Epithelial cell of proximal tubule (primary cell): Measurements from ENCODE around the gene NACA2. TPM values are rescaled to one million over a fixed set of nuclear protein-coding genes. Genes with fewer than 3 reads are reported as not detected.
A peak's percentile ranks its signal among the peaks of the same experiment; 100 is the strongest.
"Not testable (repeated sequence)": the region's sequence is repeated elsewhere in the genome, so short reads cannot be mapped to it uniquely, and the experiment has no call there.

Experiments used
- DNase-seq: peaks from one replicate; pipeline ENCODE4 v3.0.0-alpha.2; 2011; ENCODE audit warnings: low read depth
- H3K4me3 ChIP-seq: 2 replicates; pipeline ENCODE4 v1.5.1; 2011; ENCODE audit warnings: low read depth, mild to moderate bottlenecking, low read length
- CTCF ChIP-seq: conservative IDR thresholded peaks from 2 replicates; pipeline ENCODE4 v1.5.1; 2012; ENCODE audit warnings: low read depth, mild to moderate bottlenecking, low read length
- total RNA-seq: library from RNA; depleted of rRNA; stranded (reverse); fragments of >200 nt; gene quantifications from 2 replicates; pipeline ENCODE4 v1.2.3, GENCODE V29; 2015

The NACA2 gene
- total RNA-seq, 1 donor from 2014 or later = not detected

- no peak overlapping the region for H3K4me3 ChIP-seq
- no peak for TF ChIP-seq CTCF
- no peak for DNase-seq
These were observed 11.1 kb downstream of the NACA2 start for GRCh38 chr17:61579961-61580360.

- no peak for TF ChIP-seq CTCF
- DNase-seq = no peak
- H3K4me3 ChIP-seq = no peak overlapping the region
These were observed 11.7 kb downstream of the NACA2 start for GRCh38 chr17:61579347-61579746.

GRCh38 chr17:61578645-61579044 lies 12.4 kb downstream of the NACA2 start:
- no peak for TF ChIP-seq CTCF
- no peak overlapping the region for H3K4me3 ChIP-seq
- DNase-seq = no peak

GRCh38 chr17:61575983-61576382 lies 15.0 kb downstream of the NACA2 start:
- H3K4me3 ChIP-seq = no peak overlapping the region
- no peak for TF ChIP-seq CTCF
- no peak for DNase-seq

- H3K4me3 ChIP-seq = no peak overlapping the region
- no peak for DNase-seq
- TF ChIP-seq CTCF = no peak
These were observed 15.6 kb downstream of the NACA2 start for GRCh38 chr17:61575352-61575975.

- no peak for DNase-seq
- TF ChIP-seq CTCF = peak; percentile 47
- no peak overlapping the region for H3K4me3 ChIP-seq
These were observed 16.3 kb downstream of the NACA2 start for GRCh38 chr17:61574542-61575351.

GRCh38 chr17:61572547-61572946 lies 18.5 kb downstream of the NACA2 start:
- not testable (repeated sequence) for H3K4me3 ChIP-seq, DNase-seq
